GM12875 (cell line): Measurements from ENCODE around the gene SULT4A1.

Experiments used
- H3K4me3 ChIP-seq: one replicate; pipeline ENCODE4 v1.5.1; 2011; ENCODE audit warnings: low read depth, low read length, control low read depth
- TF ChIP-seq, protein P1 (sequence below): IDR thresholded peaks from 2 replicates; pipeline ENCODE4 v1.5.1; 2011; ENCODE audit warnings: low read depth, mild to moderate bottlenecking, control low read depth, inconsistent platforms, low read length, moderate library complexity, borderline replicate concordance; ENCODE audit not compliant: insufficient read depth

SULT4A1 gene

DNA sequence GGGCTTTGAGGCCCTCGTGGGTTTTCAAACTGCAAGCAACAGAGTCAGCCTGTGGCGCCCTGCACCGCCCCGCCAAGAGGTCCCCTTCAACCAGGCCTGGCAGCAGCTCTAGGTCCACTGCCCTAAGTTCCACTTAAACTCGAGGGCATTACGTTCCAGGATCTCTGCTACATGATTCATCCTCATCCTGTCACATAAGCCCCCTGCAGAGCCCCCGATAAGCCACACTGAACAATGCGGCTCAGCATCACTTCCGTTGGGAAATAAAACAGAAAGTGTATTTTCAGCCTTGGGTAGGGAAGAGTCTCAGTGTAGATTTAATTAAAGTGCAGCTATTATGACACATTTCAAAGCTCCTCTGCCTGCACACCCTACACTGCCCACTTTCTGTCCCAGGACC, 24.6 kb downstream of the SULT4A1 start:
- no peak overlapping the region for H3K4me3 ChIP-seq
- TF ChIP-seq, protein P1, sequence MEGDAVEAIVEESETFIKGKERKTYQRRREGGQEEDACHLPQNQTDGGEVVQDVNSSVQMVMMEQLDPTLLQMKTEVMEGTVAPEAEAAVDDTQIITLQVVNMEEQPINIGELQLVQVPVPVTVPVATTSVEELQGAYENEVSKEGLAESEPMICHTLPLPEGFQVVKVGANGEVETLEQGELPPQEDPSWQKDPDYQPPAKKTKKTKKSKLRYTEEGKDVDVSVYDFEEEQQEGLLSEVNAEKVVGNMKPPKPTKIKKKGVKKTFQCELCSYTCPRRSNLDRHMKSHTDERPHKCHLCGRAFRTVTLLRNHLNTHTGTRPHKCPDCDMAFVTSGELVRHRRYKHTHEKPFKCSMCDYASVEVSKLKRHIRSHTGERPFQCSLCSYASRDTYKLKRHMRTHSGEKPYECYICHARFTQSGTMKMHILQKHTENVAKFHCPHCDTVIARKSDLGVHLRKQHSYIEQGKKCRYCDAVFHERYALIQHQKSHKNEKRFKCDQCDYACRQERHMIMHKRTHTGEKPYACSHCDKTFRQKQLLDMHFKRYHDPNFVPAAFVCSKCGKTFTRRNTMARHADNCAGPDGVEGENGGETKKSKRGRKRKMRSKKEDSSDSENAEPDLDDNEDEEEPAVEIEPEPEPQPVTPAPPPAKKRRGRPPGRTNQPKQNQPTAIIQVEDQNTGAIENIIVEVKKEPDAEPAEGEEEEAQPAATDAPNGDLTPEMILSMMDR = no peak

DNA sequence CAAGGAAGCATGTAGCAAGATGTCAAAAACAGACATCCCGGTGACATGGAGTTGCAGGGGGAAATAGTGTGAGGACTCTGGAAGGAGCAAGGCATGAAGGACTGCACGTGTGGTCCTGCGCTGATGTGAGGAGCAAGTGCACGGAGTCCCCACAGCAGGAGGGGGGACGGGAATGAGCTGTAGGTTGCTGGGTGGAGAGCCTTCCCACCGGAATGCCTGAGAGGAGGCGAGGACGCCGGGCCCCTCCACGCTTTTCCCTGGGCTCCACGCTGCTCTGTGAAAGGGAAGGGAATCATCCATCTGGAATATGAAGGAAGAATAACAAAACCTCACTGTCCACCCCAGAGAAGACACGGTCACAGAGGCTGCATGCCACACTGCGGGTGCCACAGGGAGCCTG, 26.6 kb downstream of the SULT4A1 start:
- TF ChIP-seq, protein P1 = no peak
- no peak overlapping the region for H3K4me3 ChIP-seq

DNA sequence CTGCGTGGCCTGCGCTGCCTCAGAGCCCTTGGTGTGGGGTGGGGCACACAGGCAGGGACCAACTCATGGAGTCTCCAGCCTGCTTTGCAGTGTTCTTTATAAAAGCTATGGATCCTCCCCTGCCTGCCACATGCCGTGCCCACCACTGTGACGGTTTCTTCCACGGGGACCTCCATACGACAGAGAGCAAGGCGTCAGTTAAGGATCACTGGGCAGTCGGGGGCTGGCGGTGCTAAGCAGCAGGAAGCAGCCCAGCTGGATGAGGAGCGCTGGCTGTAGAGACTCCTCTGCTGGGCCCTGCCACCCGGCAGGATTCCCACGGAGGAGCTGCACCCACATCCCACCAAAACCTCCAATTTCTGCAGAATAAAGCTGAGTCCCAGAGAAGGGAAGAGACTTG, 27.1 kb downstream of the SULT4A1 start:
- TF ChIP-seq, protein P1 = no peak
- H3K4me3 ChIP-seq = no peak overlapping the region

DNA sequence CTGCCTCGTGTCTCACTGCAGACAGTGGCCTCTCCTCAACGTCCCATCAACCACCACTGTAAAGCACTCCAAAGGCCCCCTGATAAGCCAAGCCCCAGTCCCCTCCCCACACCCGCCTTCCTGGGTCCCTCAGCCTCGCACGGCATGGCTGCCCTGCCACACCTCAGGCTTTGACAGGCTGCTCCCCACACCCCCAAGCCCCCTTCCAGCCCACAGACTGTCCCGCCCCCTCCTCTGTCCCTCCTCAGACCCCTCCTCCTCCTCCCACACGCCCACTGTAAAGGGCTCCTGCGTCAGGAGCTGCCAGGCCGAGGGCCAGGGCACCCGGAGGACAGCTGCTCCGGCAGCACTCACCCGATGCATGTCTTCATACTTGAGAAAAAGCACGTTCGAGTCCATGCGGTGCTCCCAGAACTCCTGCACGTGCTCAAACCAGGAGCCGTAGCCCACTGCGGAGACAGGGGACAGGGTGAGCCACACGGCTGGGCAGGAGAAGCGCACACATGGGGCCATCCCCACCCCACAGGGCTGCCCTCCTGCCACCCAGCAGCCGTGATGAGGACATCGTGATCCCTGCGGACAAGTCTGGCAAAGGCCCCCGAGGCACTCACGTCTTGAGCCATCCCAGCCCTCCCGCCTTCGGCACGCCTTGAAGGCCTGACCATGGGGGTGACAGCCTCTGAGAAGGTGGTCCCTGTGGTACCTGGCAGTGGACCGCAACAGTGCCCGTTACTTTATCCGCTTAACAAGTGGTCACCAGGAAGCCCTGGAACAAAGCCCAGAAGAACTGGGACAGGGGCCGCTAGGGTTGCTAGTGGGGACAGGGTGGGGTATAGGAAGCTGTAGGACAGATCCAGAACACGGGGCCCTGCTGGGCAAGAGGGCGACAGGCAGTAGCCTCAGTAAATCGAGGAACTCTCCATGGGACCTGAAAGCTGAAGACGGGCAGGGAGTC, 28.8 kb downstream of the SULT4A1 start:
- TF ChIP-seq, protein P1 = no peak
- no peak overlapping the region for H3K4me3 ChIP-seq

DNA sequence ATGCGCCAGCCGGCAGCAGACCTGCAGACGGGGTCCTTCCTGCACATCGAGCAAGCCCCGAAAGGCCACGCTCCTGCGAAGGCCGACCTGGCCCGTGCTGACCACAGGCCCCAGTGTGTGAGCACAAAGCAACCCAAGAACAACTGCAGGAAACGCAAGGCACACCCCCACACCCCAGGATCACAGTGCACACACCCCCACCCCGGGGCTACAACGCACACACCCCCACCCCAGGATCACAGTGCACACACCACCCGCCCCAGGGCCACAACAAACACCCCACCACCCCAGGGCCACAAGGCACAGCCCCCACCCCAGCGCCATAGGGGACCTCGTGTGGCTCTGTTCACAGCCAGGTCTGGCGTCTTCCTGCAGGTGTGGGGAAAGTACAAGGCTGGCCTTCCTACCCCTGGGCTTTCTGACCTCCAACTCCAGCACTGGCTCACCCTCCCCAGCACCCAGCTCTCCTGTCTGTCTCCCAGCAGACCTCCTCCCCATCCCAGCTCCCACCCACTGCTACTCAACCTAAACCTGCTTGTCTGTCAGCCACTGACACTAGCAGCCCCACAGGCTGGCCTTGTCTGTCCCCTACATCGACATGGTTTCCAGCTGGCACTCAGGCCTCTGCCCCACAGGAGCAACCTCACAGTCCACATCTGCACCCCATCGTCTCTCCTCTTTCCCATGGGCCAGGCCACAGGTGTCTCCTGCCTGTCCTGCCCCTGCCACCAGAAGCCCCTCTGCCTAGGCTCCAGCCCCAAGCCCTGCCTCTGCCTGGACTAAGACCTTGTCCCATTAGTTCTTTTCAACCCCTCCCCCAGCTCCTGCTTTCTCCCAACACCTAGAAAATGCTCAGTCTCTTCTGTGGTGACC, 29.7 kb downstream of the SULT4A1 start:
- TF ChIP-seq, protein P1 = no peak
- H3K4me3 ChIP-seq = no peak overlapping the region

DNA sequence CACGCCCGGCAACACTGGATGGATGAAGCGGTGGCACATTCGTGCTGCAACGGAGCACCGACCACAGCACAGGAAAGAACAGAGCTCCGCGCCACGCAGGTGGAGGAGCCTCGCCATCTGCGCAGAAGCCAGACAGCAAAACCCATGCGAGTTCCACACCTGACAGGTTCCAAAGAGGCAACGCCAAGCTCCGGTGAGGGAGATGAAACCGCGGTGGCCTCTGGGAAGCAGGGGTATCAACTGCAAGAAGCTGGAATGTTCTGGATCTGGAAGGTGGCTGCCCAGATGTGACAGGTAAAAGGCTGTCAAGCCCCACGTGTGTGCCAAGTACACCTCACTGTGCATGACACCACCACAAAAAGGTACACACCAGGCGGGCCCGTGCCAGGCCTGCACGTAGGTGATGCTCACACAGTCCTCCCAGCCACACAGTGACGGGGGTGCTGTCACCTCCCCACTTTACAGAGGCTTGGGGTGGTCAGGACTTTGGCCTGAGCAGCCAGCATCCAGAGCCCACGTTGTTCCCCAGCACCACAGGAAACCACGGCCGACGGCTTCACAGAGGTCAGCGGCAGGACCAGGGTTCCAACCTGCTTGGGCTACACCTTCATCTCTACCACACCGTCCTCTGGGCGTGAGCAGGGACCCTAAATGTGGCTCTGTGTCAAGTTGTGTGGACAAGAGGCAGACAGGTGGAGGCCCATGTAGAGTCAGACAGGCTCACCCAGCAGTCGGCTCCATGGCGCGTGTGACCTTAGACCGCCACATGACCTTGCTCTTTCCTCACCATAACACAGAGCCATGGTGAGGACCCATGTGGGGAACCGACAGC, 30.5 kb downstream of the SULT4A1 start:
- H3K4me3 ChIP-seq = no peak overlapping the region
- TF ChIP-seq, protein P1 = no peak
